ENCODE data around the gene NCKAP5. TPM values are rescaled to one million over a fixed set of nuclear protein-coding genes. Genes with fewer than 3 reads are reported as not detected.

Gene NCKAP5
- total RNA-seq, 1 donor from 2014 or later = 33.3 TPM

DNA sequence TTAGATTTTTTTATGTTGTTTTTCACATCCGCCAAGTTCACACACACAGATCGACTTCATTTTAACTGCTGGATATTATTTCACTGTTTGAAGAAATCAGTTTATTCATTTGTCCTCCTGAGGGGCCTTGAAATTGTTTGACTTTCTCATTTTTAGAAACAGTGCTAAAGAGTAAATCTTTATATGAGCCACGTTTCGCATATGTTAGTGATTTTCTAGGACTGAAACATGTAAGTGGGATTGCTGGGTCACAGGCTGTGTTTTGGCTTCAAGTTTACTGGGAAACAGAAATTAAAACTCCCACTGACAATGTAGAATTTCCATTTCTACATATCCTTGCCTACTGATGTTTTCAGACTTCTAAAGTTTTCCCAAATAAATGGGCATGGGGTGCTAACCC is 363.8 kb downstream of the NCKAP5 start:
- peak; percentile 53 for DNase-seq

DNA sequence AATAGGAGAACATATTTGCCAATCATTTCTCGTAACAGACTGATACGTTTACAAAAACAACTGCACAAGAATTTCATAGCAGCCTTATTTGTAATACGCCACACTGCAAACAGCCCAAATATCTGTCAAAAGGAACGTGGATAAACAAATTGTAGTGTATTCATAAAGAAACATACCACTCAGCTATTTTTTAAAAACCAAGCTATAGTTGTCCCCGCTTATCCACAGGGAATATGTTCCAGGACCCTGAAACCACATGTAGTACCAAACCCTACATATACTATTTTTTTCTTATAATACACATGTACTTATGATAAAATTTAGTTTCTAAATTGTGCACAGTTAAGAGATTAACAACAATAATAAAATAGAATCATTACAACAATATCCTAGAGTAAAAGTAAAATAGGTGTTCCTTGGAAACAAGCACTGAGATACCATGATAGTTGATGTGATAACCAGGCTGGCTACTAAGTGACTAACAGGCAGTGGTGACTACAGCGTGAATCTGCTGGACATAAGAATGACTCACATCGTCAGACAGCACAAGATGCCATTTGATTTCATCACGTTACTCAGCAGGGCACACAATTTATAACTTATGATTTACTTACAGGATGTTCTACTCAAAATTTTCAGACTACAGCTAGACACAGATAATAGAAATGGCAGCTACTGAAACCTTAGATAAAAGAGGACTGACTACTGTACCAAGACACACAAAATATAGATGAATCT is 367.4 kb downstream of the NCKAP5 start:
- DNase-seq = no peak

DNA sequence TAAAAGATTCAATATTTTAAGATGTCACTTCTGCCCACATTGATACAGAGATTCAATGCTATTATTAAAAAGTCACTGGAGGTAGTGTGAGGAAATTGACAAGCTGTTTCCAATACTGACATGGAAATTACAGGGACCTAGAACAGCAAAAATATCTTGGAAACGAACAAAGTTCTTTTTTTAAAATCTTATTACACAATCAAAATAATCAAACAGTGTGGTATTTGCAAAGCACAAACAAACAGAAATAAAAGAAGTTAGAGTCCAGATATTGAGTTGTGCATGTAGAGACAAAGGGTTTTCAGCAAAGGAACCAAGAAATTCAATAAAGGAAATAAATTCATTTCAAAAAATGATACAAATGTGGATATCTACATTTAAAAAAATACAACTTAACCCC is 369.6 kb downstream of the NCKAP5 start:
- no peak for DNase-seq

DNA sequence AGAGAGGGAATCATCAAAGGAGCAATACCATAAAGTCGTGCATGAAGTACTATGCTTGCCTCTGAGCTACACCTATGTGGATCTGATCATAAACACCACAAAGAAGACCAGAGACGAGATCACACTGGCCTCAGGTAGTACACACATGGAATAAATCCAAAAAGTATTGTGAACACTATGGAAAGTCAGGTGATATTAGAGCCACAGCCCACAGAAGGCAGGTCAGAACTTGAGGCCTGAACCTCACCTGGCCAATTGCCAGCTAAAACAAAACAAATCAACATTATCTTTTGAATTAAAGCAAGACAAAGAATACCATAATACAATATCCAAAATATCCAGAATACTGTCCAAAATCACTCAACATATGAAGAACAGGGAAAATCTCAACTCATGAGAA is 371.1 kb downstream of the NCKAP5 start:
- DNase-seq = no peak

DNA sequence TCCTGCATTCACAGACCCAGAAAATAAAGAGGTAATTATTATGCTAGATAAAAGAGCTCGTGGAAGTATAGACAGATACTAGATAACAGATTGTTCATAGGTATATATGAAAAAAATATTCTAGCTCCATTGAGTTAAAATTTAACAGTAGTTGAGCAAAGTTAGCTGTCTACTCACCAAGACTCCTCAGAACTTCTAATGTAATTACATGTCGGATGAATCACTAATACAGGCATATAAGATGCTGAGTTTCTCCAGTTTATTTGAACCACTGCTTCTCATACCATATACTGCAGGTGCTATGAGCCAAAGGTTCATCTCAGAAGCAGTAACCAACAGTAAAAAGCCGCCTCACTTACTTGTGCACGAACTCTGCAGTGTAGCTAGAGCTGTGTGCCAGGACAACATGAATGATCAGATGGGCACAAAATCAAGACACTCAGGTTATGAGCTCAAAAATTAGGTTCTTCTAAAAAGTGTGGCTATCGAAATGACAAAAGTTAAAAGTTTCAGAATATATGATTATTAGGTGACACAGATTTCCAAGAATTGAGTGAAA is 373.4 kb downstream of the NCKAP5 start:
- no peak for DNase-seq

DNA sequence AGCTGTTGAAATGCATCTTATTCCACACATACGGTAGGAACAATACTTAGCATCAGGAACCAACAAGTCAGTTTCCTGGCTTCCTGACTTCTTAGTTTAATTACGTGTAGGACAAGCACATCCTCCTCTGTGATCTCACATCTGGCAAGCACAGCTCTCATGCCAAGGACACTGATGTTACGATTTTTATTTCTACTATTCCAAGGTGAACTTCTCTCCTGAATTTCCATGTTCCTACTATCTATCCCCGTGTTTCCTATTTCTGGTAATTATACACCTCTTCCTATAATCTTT is 374.0 kb downstream of the NCKAP5 start:
- peak; percentile 18 for DNase-seq

DNA sequence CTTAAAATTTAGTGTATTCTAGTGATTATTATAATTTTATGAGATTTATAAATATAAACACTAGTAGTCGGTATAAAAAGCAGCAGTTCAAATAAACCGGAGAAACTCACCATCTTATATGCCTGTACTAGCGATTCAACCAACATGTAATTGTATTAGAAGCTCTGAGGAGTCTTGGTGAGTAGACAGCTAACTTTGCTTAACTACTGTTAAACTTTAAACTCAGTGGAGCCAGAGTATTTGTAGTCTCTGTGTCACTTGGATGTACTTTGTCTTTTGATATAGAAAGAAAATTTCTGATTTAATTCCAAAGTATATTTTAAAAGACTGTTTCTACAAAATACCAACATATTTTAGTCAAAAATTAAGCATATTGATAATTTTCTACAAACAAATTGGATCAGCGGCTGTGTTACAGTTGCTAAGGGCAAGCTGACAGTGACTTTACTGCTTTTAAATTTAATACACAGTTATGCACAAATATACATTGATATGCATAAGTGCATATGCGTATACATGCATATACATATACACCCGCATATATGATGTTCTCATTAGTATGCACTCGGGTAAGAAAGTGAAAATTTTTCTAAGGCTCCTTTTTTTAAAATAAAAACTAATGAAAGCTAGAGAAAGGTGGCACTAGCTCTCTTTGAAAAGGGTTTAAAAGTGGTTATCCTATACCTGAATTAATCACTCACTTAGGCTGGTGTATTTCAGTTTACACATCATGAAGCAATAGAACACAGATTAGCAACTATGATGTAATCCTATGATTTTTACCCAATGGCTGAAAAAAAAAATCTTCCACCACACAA is 374.5 kb downstream of the NCKAP5 start:
- DNase-seq = no peak

DNA sequence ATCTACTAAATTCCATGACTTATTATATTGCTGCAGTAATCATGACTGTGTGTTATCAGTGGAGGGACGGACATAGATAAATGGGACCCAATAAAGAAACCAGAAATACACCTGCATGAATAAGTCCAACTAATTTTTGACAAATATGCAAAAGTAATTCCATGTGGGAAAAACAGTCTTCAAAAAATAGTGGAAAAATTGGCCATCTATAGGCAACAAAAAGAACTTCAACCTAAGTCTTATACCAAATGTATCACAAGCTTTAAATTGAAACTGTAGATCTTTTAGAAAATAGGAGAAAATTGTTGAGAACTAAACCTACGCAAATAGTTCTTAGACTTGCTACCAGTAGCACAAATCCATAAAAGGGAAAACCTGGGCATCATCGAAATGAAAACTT is 376.2 kb downstream of the NCKAP5 start:
- DNase-seq = no peak

DNA sequence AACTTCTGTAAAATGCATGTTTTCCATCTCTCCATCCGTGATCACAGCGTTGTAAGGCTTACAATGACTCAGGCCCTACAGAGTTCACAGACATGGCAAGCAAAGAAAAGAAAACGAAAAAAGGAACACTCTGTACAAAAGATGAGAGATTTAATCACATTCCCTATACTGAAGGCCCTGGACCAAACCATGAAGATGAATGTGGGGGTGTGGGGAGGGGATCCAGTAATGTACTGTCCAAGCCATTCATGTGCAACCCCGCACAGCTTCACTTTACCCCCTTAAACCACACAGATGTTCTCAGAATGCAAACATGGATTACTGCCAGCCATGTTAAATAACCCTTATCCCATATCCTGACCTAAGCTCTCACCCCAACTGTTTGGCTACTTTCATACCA is 391.1 kb downstream of the NCKAP5 start:
- DNase-seq = no peak

DNA sequence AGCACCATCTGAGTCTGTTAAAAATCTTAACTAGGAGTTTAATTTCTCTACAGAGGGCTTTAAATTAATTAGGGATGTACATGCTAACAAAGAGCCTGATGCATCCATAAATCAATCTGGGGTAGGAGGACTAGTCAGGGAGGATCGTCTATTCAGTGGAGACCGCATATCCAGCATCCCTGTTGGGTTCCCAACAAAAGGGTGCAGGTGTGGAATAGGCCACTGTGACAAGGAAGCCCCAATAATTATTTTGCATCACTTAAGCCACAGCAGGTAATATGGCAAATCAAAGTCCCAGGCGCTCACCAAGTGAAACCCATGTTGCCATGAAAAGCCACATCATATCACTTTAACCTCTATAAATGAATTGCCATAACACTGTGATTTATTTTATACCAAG is 392.3 kb downstream of the NCKAP5 start:
- DNase-seq = no peak

DNA sequence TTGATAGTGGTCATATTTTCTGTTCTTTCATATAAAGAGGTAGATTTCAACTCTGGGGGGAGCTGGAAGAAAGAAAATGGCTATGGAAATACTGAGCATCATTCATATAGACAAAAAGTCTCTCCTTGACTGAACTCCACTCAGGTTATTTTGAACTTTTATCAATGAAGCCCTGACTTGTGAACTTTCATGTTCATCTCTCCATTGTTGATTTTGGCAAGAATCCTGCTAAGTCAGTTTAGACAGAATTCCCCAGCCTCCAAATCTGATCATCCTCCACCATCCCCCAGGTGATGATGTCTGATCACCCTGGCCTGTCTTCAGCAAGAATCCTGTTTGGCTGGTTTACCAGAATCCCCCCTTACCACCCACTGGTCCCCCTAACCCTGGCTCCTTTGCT is 395.0 kb downstream of the NCKAP5 start:
- DNase-seq = no peak

DNA sequence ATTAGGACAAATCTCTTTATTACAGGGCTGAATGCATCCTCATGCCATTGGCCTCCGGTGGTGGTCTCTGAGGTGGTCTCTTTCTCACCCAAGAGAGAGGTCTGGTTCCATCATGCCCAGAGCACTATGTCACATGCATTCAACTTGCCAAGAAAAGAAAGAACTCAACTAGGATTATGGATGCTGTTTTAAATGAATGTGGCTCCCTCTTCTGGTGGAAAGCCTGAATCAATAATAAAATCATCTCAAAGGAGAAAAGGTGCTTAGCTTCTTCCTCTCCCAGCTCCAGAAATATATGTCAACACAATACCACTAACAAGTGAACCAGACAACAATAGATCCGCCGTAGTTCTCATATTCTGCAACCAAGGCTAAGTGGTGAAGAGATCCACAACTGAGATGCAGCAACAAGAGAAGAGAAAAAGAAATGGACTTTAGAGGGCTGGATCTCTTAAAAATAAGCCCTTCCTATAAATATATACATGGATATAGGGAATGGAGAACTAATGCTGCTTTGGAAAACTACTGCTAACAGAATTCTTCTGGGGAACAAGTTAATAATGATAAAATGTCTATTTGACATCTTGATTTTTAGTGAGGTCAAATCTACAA is 396.8 kb downstream of the NCKAP5 start:
- peak; percentile 38 for DNase-seq

DNA sequence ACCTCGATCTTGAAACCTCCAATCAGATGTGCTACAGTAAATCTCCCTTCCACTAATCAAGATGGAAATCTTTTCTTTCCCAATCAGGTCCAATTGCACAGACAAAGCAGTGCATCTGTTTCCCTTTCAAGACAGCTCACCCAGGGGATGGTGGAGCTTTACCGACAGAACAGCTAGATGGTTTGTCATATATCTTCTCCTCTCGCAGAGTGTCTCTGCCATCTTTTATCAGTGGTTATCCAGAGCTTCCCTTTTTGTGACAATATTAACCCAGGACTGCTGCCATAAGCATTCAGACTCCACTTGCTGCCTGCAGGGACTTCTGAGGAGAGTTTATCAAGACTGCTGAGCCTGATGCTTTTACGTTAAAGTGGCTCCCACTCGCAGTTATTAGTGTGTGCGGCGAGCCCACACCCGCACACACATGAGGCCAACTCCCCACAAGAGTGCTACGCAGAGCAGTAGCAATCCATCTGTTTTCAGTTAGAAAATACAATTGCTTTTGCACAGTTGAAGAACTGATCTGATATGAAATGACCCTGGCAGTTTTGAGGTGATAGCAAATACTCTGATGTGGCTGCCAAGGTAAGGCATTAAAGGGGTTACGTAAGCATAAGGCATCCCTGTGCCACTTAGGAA is 398.9 kb downstream of the NCKAP5 start:
- no peak for DNase-seq

DNA sequence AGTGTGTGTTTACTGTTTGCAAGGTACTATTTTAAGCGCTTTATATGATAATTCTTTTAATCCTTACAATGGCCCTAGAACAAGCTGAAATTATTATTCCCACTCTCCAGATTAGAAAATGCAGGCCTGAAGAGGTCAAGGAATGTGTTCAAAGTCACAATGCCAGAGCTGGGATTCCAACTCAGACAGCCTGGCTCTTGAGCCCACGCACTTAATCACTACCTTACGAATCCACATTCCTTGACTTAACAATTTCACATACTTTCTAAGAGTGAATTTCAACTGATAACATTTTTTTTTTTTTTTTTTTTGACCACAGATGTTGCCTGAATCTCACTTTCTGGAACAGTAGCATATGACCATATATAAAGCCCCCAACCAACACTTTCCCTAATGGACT is 400.3 kb downstream of the NCKAP5 start:
- no peak for DNase-seq

DNA sequence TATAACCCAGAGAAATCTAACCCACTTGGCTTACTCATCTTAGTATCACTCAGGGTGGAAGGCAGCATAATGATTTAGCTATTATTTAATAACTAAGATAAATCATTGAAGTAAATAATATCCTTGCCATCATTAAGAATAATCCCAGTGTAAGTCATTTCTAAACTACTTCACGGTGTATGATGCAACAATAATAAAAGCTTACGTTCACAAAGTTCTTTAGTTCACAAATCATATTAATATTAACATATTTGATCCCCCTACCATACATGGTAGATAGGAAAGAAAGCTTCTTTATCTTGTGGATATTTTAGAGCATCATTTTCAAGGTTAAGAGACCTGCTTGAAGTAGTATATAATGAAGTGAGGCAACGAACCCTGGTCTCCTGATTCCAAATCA is 401.0 kb downstream of the NCKAP5 start:
- no peak for DNase-seq

DNA sequence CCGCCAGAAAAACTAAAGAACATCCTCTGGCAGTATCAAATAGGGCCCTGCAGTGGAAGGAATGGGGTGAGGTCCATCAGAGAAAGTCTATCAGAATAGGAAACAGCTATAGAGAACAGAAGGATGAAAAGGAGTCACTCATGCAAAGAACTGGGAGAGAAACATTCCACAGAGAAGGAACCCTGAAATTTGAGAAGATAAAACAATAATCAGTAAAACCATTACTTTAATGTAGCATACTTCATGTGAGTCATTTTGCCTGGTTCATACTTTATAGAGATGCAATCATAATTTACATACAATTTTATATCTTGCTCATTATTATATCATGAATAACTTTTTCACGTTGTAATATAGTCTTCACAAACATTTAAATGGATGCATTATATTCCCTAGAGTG is 402.2 kb downstream of the NCKAP5 start:
- DNase-seq = no peak

DNA sequence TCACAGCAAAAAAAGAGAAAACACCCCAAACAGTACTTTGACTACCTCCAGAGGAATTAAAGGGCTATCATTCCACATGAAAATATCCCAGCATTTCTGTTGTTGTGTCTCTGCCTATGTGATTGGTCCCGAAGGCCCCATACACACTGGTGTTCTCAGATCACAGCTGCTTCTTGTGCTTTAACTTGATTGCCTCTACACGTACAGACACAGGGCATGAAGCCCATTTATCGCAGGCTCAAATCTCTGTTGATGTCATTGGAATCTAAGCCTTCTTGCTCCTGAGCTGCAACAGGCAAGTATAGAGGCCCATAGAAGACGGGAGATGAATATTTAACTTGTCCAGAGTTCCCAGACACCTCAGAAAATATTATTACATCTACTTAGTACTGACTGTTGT is 405.2 kb downstream of the NCKAP5 start:
- DNase-seq = peak; percentile 81

DNA sequence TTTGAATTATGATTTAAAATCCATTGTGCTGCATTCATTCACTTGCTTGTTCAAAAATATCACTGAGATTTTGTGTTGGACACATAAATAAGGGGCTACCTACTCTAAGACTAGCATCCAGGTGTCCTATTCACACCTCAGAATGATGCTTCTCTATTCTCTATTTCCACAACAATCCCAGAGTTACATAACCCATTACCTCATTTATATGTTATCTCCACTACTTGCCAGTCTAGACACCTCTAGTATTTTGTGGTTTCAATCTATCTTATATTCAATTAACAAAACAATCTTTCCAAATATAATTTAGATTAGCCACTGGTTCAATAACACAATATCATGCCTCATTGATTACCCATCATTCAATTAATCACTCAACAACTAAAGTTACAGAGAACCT is 409.8 kb downstream of the NCKAP5 start:
- DNase-seq = no peak

DNA sequence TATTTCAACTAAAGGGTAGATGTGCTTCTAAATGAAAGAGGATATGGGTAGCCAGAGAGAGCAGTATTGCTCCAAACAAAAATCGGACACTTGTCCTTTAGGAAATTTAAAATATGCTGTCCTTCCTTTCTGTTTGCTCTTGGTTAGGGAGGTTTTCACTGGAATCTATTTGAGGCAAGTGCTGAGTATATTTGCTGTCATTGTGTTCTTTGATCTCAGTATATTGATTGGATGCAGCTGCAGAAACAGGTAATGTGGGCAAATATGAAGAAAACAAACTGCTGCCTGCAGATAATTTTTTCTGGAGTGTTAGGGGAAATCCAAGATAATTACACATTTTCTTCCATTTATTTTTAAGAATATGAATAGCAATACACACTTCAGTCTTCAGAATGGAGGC is 410.2 kb downstream of the NCKAP5 start:
- DNase-seq = no peak

DNA sequence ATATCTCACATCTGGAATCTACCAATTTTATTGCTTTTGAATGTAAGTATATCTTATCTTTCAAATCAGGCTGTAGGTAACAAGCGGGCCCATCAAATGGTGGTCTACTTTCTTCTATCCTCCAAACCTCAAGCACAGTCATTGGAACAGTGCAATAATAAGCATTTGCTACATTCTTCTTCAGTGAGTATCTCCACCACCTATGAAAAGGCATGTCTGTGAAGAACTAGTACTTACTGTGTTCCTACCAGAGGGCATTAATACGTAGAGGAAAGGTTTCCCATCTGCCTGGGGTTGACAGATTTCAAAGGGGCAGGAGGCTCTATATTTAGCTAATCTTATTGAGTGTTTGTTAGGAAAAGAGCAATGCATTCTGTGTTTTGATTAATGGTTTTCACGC is 411.1 kb downstream of the NCKAP5 start:
- no peak for DNase-seq

DNA sequence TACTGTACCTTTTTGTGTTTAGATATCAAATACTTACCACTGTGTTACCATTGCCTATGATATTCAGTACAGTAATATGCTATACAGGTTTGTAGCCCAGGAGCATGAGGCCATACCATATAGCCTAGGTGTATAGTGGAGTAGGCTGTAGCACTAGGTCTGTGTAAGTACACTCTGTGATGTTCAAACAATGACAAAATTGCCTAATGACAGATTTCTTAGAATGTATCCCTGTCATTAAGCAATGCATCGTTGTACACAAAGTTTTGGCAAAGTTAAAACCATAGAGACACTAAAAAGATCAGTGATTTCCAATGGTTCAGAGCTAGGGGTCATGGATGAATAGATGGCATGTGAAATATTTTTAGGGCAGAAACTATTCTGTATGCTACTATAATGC is 415.5 kb downstream of the NCKAP5 start:
- no peak for DNase-seq

DNA sequence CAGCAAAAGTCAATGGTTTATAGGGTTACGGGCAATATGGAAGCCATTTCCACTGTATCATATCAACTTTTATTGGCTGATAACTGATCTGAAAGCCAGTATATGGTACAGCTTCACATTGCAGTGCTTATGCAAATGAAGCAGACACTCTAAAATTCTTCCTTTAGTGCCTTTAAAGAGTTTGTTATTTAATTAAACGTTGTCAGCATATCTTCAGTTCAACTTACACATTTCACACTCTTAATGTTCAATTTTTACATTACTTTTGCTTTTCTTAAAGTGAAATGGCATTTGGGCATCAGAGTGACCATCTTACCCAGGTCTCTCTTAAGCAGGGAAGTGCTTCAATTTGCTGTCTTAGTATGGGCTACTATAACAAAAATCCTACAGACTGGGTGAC is 420.1 kb downstream of the NCKAP5 start:
- no peak for DNase-seq

DNA sequence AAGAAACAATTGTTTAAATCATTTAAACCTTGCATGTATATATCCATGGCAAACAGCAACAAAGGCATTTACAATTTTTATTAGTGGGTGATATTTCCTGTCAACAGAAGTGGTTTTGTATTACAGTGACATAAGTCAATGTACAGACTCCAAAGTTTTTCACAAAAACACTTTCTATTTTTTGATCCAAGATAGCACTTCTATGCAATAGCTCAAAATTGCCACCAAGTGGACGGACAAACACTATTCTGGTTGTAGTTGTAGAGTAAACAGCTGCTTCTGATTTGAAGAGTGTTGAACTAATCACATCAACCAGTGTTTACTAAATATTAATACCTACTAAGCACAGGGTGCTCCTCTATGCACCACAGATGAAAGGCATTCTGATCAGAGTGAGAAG is 421.4 kb downstream of the NCKAP5 start:
- no peak for DNase-seq

All from skin of body (tissue), 2 donors.